Activated T-cell treated with anti-CD3 and anti-CD28 coated beads for 1 hour (primary cell): ENCODE data around the gene CD79B.
"Not testable (repeated sequence)": the region's sequence is repeated elsewhere in the genome, so short reads cannot be mapped to it uniquely, and the experiment has no call there.

Experiments
- DNase-seq: peaks from one replicate; pipeline ENCODE4 v3.0.0-alpha.2; 2020; ENCODE audit warnings: low read depth

Gene CD79B

GRCh38 chr17:63911041-63911635, 21.0 kb downstream of the CD79B start, which contains the start of gene CSHL1:
CSHL1 (minus strand) TSS chr17:63911258; CDS start chr17:63911196, 62 bp downstream.
- no peak for DNase-seq

- no peak for DNase-seq
These were observed 22.0 kb downstream of the CD79B start for GRCh38 chr17:63910096-63910495.

- DNase-seq, result not testable (repeated sequence)
These were observed 22.5 kb downstream of the CD79B start for GRCh38 chr17:63909586-63909985.

GRCh38 chr17:63907161-63907778, 24.9 kb downstream of the CD79B start:
- not testable (repeated sequence) for DNase-seq

GRCh38 chr17:63904796-63905195, 27.3 kb downstream of the CD79B start:
- DNase-seq, result not testable (repeated sequence)

- DNase-seq, result not testable (repeated sequence)
These were observed 28.3 kb downstream of the CD79B start for GRCh38 chr17:63903787-63904201.

GRCh38 chr17:63901971-63902370, 30.2 kb downstream of the CD79B start:
- DNase-seq, result not testable (repeated sequence)

GRCh38 chr17:63898899-63899798, 33.0 kb downstream of the CD79B start:
- not testable (repeated sequence) for DNase-seq

- not testable (repeated sequence) for DNase-seq
These were observed 35.4 kb downstream of the CD79B start, which contains the start of gene CSH1 for GRCh38 chr17:63896524-63897354. CSH1 (minus strand) TSS chr17:63896574; CDS start chr17:63896511, 63 bp downstream.

GRCh38 chr17:63894821-63895220, 37.3 kb downstream of the CD79B start:
- not testable (repeated sequence) for DNase-seq

GRCh38 chr17:63894021-63894420, 38.1 kb downstream of the CD79B start:
- DNase-seq, result not testable (repeated sequence)

- not testable (repeated sequence) for DNase-seq
These were observed 39.7 kb downstream of the CD79B start for GRCh38 chr17:63892316-63893037.

- DNase-seq, result not testable (repeated sequence)
These were observed 42.9 kb downstream of the CD79B start for GRCh38 chr17:63889026-63889848.

GRCh38 chr17:63885119-63885518, 47.0 kb downstream of the CD79B start:
- not testable (repeated sequence) for DNase-seq

- not testable (repeated sequence) for DNase-seq
These were observed 49.5 kb downstream of the CD79B start for GRCh38 chr17:63882626-63883126.

GRCh38 chr17:63881935-63882601, 50.1 kb downstream of the CD79B start, which contains the start of gene GH2:
GH2 (minus strand) TSS chr17:63881944; CDS start chr17:63881801, 143 bp downstream.
- peak; percentile 49 for DNase-seq

GRCh38 chr17:63881337-63881736, 50.8 kb downstream of the CD79B start:
- DNase-seq, result not testable (repeated sequence)

- DNase-seq, result no peak
These were observed 51.4 kb downstream of the CD79B start for GRCh38 chr17:63880706-63881105.
